ENCODE measurements around the gene OR4D10. TPM values are rescaled to one million over a fixed set of nuclear protein-coding genes. Genes with fewer than 3 reads are reported as not detected.

The OR4D10 gene
- total RNA-seq, 1 donor from 2014 or later: not detected

DNA sequence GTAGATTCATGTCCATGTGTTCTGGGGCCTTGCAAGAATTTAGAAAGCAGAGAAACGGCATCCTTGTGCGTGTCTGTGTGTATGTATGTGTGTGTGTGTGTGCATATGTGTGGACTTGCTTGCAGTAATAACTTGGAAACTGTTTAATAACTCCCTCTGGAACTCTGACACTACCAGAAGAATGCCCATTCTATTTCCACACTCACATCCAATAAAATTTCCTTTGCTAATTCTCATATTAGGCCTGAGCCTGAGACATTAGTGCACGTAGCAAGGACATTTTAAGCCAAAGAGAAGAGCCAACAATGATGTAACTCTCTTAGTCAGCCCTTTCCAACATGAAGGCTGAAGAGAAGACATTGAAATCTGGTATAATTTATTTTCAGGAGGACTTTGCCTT, 13.2 kb upstream of the OR4D10 start:
- Mint-ChIP-seq H3K4me3 (ENCODE audit: unreplicated experiment) (no peak overlapping the region), H3K9me3 (ENCODE audit: unreplicated experiment) (no peaks in the 10 kb centered on the region), H3K27me3 (ENCODE audit: unreplicated experiment) (no peaks in the 10 kb centered on the region), H3K4me1 (ENCODE audit: unreplicated experiment) (no peaks in the 10 kb centered on the region), H3K27ac (ENCODE audit: unreplicated experiment) (no peak overlapping the region), H3K36me3 (ENCODE audit: unreplicated experiment) (no peaks in the 10 kb centered on the region)
- TF ChIP-seq, protein P1, sequence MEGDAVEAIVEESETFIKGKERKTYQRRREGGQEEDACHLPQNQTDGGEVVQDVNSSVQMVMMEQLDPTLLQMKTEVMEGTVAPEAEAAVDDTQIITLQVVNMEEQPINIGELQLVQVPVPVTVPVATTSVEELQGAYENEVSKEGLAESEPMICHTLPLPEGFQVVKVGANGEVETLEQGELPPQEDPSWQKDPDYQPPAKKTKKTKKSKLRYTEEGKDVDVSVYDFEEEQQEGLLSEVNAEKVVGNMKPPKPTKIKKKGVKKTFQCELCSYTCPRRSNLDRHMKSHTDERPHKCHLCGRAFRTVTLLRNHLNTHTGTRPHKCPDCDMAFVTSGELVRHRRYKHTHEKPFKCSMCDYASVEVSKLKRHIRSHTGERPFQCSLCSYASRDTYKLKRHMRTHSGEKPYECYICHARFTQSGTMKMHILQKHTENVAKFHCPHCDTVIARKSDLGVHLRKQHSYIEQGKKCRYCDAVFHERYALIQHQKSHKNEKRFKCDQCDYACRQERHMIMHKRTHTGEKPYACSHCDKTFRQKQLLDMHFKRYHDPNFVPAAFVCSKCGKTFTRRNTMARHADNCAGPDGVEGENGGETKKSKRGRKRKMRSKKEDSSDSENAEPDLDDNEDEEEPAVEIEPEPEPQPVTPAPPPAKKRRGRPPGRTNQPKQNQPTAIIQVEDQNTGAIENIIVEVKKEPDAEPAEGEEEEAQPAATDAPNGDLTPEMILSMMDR (IDR thresholded peaks at IDR 0.05): no peak
- no peak for DNase-seq (ENCODE audit: extremely low spot score, unreplicated experiment)

DNA sequence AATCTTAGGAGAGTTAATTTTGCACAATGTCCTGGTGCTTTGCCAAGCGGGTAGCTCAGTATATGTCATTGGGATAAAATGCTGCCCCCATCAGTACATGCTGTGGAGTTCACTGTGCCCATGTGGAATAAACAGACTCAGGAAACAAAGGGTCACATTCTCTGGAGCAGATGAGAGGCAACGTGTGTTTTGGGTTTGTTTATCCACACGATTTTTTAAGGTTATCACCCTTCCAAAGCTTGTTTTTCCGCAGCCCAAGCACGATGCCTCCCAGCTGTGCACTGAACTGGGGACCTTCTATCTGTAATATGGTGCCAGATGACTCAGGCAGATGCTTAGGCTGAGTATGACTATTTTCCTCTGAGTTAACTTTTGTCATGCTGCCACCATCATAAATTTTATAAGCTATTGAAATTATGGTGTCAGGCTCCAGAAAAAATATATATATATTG, 9.9 kb upstream of the OR4D10 start:
- TF ChIP-seq, protein P1 (IDR thresholded peaks at IDR 0.05): no peak
- Mint-ChIP-seq H3K36me3 (ENCODE audit: unreplicated experiment) (no peaks in the 10 kb centered on the region), H3K9me3 (ENCODE audit: unreplicated experiment) (no peaks in the 10 kb centered on the region), H3K27me3 (ENCODE audit: unreplicated experiment) (no peaks in the 10 kb centered on the region), H3K4me1 (ENCODE audit: unreplicated experiment) (no peaks in the 10 kb centered on the region), H3K4me3 (ENCODE audit: unreplicated experiment) (no peak overlapping the region), H3K27ac (ENCODE audit: unreplicated experiment) (no peak overlapping the region)
- DNase-seq (ENCODE audit: extremely low spot score, unreplicated experiment): no peak

DNA sequence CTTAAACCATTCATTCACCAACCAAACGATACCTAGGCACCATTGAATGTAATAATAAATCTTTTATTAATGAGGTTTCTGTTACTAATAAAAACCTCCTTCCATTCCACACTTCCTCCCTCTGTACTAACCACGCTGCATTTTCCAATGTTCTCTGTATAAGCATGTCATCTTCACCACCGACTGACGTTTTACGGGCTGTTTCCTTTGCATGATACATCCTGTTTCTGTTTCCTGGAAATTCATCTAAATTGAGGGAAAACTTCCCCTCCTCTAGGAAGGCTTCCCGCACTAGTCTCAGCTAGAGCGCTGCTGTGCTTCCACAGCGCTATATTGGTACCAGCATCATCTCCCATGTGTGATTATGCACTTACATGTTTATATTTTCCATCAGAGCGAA, 2.1 kb downstream of the OR4D10 start:
- no peak for DNase-seq (ENCODE audit: extremely low spot score, unreplicated experiment)
- TF ChIP-seq, protein P1 (IDR thresholded peaks at IDR 0.05): no peak
- Mint-ChIP-seq H3K36me3 (ENCODE audit: unreplicated experiment) (no peaks in the 10 kb centered on the region), H3K4me1 (ENCODE audit: unreplicated experiment) (no peaks in the 10 kb centered on the region), H3K27ac (ENCODE audit: unreplicated experiment) (no peak overlapping the region), H3K4me3 (ENCODE audit: unreplicated experiment) (no peak overlapping the region), H3K27me3 (ENCODE audit: unreplicated experiment) (peaks cover 6% of the 10 kb centered on the region), H3K9me3 (ENCODE audit: unreplicated experiment) (no peaks in the 10 kb centered on the region)

DNA sequence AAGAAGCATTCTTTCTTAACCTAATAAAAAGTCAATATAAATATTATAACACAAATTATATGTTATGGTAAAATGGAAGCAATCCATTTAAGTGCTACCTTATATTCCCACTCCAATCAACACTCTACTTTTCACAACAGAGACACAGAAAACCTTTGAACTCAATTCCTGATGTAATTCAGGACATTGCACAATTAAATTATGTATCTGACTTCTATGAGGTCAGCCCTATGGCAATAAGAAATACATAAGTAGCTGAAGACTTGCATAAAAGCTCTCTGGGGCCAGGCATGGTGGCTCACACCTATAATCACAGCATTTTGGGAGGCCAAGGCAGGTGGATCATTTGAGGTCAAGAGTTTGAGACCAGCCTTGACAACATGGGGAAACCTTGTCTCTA, 6.8 kb downstream of the OR4D10 start:
- H3K27me3 Mint-ChIP-seq (ENCODE audit: unreplicated experiment): peaks cover 8% of the 10 kb centered on the region
- no peak overlapping the region for H3K4me3 Mint-ChIP-seq (ENCODE audit: unreplicated experiment)
- TF ChIP-seq, protein P1 (IDR thresholded peaks at IDR 0.05): no peak
- no peaks in the 10 kb centered on the region for H3K9me3 Mint-ChIP-seq (ENCODE audit: unreplicated experiment)
- H3K36me3 Mint-ChIP-seq (ENCODE audit: unreplicated experiment): no peaks in the 10 kb centered on the region
- DNase-seq (ENCODE audit: extremely low spot score, unreplicated experiment): no peak
- no peak overlapping the region for H3K27ac Mint-ChIP-seq (ENCODE audit: unreplicated experiment)
- no peaks in the 10 kb centered on the region for H3K4me1 Mint-ChIP-seq (ENCODE audit: unreplicated experiment)

DNA sequence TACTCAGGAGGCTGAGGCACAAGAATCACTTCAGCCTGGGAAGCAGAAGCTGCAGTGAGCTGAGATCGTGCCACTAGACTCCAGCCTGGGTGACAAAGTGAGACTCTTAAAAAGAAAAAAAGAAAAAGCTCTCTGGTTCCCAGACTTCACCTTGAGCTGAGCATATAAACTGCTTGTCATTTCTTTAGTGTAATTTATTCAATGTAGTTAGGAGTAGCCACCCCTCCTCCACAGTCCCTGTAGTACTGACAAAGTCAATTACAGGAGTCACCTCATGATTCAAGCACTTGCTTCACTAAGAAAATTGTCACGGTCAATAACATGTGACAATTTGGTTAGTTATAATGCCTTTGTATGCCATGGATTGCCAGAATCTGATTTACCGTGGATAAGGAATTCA, 7.2 kb downstream of the OR4D10 start:
- no peak overlapping the region for H3K4me3 Mint-ChIP-seq (ENCODE audit: unreplicated experiment)
- no peaks in the 10 kb centered on the region for H3K36me3 Mint-ChIP-seq (ENCODE audit: unreplicated experiment)

More for the DNA sequence above, 7.2 kb downstream of the OR4D10 start:
- Mint-ChIP-seq H3K9me3 (ENCODE audit: unreplicated experiment) (no peaks in the 10 kb centered on the region), H3K27ac (ENCODE audit: unreplicated experiment) (no peak overlapping the region), H3K27me3 (ENCODE audit: unreplicated experiment) (peaks cover 8% of the 10 kb centered on the region), H3K4me1 (ENCODE audit: unreplicated experiment) (no peaks in the 10 kb centered on the region)
- TF ChIP-seq, protein P1 (IDR thresholded peaks at IDR 0.05): no peak
- no peak for DNase-seq (ENCODE audit: extremely low spot score, unreplicated experiment)

Data from osteocyte (in vitro differentiated cells).